Activated naive CD8-positive, alpha-beta T cell (primary cell): Measurements from ENCODE around the gene KRT80.

Experiments used
- H3K27ac Mint-ChIP-seq: one replicate; pipeline ENCODE4 v1.8.0; 2021; ENCODE audit warnings: mixed read lengths
- H3K27me3 Mint-ChIP-seq: one replicate; pipeline ENCODE4 v1.8.0; 2021; ENCODE audit warnings: mixed read lengths
- H3K36me3 Mint-ChIP-seq: one replicate; pipeline ENCODE4 v1.8.0; 2021; ENCODE audit warnings: mixed read lengths
- H3K4me1 Mint-ChIP-seq: one replicate; pipeline ENCODE4 v1.8.0; 2021; ENCODE audit warnings: low read depth, mixed read lengths
- H3K4me3 Mint-ChIP-seq: one replicate; pipeline ENCODE4 v1.8.0; 2021; ENCODE audit warnings: mild to moderate bottlenecking, mixed read lengths
- H3K9me3 Mint-ChIP-seq: one replicate; pipeline ENCODE4 v1.8.0; 2021; ENCODE audit warnings: low read depth, mixed read lengths

KRT80 gene

DNA sequence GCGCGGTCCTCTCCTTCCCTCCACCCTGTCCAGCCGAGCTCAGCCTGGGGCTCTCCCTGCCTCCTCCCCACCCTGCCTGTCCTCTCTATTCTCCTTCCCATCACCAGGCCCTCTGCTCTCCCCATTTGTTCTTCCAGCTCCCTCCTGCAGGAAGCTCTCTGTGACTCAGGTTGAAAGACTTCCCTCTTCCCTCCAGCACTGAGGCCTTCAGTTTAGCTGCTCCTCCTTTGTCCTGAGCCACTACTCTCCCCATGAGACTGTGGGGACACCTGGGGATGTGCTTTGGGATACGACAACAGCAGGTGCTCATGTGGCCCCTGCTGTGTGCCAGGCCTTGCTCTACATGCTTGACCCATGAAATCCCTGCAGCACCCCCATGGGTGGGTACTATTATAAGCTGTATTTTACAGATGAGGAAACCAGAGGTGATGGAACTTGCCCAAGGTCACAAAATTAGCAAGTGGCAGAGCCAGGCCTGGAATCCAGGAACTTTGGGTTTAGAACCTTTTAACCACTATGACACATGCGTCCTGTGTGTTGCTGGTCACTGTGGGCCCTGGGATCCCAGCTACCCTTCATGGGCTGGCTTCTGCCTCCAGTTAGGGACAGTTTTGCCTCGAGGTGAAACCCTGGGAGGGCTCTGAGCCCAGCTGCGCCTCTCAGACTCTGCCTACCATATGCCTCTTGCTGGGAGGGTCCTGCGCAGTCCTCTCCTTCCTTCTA, 5.5 kb downstream of the KRT80 start:
- Mint-ChIP-seq H3K27me3 (no peaks in the 10 kb centered on the region), H3K36me3 (no peaks in the 10 kb centered on the region), H3K4me3 (no peak overlapping the region), H3K27ac (no peak overlapping the region), H3K9me3 (no peaks in the 10 kb centered on the region), H3K4me1 (peaks cover 2% of the 10 kb centered on the region)

DNA sequence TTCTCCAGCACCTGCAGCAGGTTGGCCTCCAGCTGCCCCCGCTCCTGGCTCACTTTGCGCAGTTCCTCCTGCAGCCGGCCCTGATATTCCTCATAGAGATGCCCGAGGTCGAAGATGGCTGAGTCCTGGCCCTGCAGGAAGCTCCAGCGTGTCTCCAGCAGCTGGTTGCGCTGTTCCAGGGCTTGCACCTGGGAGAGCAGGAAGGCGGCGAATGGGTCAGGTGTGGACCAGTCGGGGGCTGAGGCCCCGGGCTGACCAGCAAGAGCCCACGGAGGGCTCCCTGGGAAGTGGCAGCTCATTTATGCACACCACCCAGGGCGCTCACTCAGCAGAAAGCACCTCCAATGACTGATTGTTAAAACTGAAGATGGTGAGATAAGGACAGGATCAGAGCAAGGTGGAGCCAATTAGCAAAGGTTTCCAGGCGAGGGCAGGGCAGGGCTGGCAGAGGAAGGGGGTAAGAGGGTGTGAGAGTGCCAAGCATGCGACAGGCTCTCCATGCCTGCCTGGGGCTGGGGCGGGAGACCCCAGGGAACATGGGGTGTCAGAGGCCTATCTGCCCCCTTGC, 6.3 kb downstream of the KRT80 start:
- Mint-ChIP-seq H3K9me3 (no peaks in the 10 kb centered on the region), H3K27ac (no peak overlapping the region), H3K4me3 (no peak overlapping the region), H3K27me3 (no peaks in the 10 kb centered on the region), H3K4me1 (peaks cover 2% of the 10 kb centered on the region), H3K36me3 (no peaks in the 10 kb centered on the region)

GRCh38 chr12:52184813-52185212, 7.0 kb downstream of the KRT80 start:
- peaks cover 2% of the 10 kb centered on the region for H3K4me1 Mint-ChIP-seq
- no peak overlapping the region for H3K4me3 Mint-ChIP-seq
- no peaks in the 10 kb centered on the region for H3K27me3 Mint-ChIP-seq
- no peaks in the 10 kb centered on the region for H3K36me3 Mint-ChIP-seq
- H3K27ac Mint-ChIP-seq, result no peak overlapping the region
- H3K9me3 Mint-ChIP-seq, result no peaks in the 10 kb centered on the region

DNA sequence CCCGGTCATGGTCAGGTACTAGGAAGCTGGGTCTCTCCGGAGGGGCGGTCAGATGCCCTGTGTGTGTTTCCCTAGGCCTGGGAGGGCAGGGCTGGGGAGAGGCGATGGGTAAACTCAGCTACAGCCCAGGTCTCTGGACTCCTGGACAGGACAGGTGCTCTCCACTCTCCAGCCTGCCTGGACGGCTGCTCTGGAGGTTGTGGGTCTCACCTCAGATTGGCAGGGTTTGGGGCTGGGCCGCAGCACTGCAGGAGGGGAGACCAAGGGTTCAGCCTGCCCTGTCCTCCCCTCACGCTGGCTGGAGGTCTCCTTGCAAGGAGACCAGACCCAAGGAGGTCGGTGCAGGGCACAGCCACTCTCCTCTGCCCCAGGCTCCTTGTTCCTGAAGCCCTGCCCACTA, 7.8 kb downstream of the KRT80 start:
- H3K36me3 Mint-ChIP-seq, result no peaks in the 10 kb centered on the region
- H3K4me1 Mint-ChIP-seq, result peaks cover 2% of the 10 kb centered on the region
- no peak overlapping the region for H3K4me3 Mint-ChIP-seq
- H3K27me3 Mint-ChIP-seq, result no peaks in the 10 kb centered on the region
- H3K9me3 Mint-ChIP-seq, result no peaks in the 10 kb centered on the region
- H3K27ac Mint-ChIP-seq, result no peak overlapping the region

GRCh38 chr12:52183544-52183910, 8.3 kb downstream of the KRT80 start:
- H3K27me3 Mint-ChIP-seq, result no peaks in the 10 kb centered on the region

DNA sequence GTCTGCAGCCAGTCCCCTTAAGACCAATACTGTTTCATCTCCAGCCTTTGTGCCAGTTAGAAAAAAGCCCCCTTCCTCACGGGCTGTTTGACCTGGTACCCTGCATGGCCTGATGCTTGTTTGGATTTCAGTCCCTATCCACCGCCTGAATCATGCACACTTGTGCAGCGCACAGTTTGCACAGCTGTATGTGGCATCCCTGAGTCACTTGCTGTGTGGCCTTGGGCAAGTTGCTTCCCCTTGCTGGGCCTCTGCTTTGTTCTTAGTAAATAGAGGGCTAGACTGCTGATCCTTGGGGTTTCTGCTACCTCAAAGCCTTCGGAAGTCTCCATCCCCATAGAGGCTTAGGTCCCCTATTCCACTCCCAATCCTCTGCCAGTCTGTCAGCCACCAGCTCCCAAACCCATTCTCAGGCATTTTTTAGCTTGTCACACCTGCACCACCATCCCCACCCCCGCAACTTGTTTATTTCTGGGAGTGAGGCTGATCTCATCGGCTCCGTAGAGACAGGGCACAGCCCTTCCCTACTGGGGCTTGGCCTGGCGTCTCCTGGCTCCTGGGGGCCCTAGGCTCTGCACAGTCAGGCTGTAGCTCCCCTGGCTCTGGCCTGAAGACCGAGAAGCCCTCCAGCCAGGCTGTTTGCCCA, 8.8 kb downstream of the KRT80 start:
- Mint-ChIP-seq H3K4me3 (no peak overlapping the region), H3K9me3 (no peaks in the 10 kb centered on the region), H3K36me3 (no peaks in the 10 kb centered on the region), H3K4me1 (peaks cover 2% of the 10 kb centered on the region), H3K27me3 (no peaks in the 10 kb centered on the region), H3K27ac (no peak overlapping the region)

More at GRCh38 chr12:52183544-52183910, 8.3 kb downstream of the KRT80 start:
- Mint-ChIP-seq H3K27ac (no peak overlapping the region), H3K4me1 (peaks cover 2% of the 10 kb centered on the region), H3K4me3 (no peak overlapping the region), H3K9me3 (no peaks in the 10 kb centered on the region), H3K36me3 (no peaks in the 10 kb centered on the region)

DNA sequence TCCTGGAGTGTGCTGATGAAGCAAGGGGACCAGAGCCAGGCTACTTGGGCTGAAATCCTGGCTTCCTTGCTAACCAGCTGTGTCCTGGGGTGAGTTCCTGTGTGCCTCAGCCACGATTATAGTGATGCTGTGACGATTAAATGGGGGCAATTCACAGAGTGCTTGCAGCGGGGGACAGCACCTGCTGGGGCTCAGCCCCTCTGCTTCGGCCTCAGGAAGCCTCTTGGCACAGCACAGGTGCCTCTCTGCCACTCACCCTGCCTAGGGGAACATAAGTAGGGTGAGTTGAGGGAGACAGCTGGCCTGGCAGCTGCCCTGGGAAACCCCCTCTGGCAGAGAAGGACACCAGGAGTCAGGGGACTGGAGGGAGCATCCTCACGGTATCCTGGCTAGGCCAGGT, 9.4 kb downstream of the KRT80 start:
- Mint-ChIP-seq H3K27ac (no peak overlapping the region), H3K36me3 (no peaks in the 10 kb centered on the region), H3K4me1 (peaks cover 2% of the 10 kb centered on the region), H3K27me3 (no peaks in the 10 kb centered on the region), H3K4me3 (no peak overlapping the region), H3K9me3 (no peaks in the 10 kb centered on the region)

DNA sequence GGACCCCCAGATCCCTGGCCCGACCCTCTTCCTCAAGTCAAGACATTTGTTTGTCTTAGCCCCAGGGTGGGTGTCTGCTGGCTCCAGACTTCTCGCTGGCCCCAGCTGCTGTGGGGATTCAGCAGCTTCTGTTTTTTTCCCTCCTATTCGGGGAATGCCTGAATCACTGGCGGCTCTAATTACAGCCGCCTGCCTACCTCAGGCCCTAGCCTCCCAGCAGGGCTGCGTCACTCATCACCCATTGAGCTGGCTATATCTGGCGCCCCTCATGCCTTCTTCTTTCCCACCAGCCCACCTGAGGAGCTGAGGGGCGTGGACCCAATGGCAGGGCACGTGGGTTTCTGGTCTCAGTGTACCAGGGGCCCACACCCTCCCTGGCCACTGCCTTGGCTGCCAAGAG, 10.1 kb downstream of the KRT80 start:
- no peak overlapping the region for H3K27ac Mint-ChIP-seq

DNA sequence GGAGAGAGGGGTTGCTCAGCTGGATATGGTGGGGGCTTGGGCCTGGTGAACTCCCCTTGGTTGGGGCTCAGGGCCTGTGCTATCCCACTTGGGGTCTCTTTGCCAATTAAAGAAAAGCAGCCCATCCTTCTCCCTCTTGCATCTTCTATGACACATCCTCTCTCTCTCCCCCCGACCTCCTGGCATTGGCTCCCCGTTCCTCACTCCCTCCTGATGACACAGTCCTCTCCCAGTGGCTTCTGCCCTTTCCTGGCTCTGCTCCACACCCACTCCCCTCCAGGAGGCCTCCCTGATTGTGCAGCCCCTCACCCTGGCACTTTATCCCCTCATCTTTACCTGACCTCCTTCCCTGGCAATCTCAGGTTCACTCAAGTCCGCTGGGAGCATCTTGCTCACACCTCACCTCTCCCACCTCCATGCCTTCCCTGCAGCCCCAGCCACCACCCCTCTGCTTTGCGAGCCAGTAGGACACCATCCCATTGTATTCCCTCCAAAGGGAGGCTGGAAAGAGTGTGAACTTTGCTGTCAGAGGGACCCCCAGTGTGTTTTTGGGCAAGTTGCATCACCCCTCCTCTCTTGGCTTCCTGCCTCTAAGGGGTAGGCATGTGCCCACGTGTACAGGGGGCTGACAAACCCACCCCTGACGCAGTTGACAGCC, 10.7 kb downstream of the KRT80 start:
- Mint-ChIP-seq H3K27ac (no peak overlapping the region), H3K36me3 (no peaks in the 10 kb centered on the region), H3K4me3 (no peak overlapping the region), H3K27me3 (no peaks in the 10 kb centered on the region), H3K4me1 (peaks cover 2% of the 10 kb centered on the region), H3K9me3 (no peaks in the 10 kb centered on the region)

More for the DNA sequence above, 10.1 kb downstream of the KRT80 start:
- H3K4me1 Mint-ChIP-seq, result peaks cover 2% of the 10 kb centered on the region
- no peaks in the 10 kb centered on the region for H3K9me3 Mint-ChIP-seq
- no peaks in the 10 kb centered on the region for H3K27me3 Mint-ChIP-seq
- no peak overlapping the region for H3K4me3 Mint-ChIP-seq
- no peaks in the 10 kb centered on the region for H3K36me3 Mint-ChIP-seq

DNA sequence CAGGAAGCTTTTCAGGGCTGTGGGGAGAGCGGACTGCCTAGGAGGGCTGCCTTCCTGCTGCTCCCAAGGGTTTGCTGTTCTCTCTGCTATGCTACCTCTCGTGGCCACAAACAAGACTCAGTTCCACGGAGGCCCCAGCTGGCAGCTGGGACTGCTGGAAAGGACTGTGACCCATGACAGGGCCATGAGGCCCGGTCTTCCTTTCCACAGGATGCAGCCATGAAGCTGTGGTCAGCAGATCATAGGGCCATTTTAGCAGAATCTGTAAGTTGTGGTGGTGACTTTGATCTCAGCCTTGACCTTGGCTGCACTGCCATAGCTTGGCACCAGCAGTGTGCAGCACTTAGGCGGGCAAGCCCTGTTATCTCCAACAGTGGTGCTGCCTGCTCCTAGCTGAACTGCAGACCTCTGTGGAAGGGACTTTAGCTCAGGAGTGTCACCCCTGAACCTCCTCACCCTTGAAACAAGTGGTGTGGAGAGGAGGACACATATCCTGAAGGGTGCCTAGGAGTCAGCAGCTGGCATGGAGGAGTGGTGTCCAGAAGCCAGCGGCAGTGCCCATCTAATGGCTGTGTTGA, 12.3 kb downstream of the KRT80 start:
- H3K9me3 Mint-ChIP-seq, result no peaks in the 10 kb centered on the region
- H3K4me3 Mint-ChIP-seq, result no peak overlapping the region
- no peaks in the 10 kb centered on the region for H3K27me3 Mint-ChIP-seq
- no peaks in the 10 kb centered on the region for H3K4me1 Mint-ChIP-seq
- no peak overlapping the region for H3K27ac Mint-ChIP-seq
- no peaks in the 10 kb centered on the region for H3K36me3 Mint-ChIP-seq

DNA sequence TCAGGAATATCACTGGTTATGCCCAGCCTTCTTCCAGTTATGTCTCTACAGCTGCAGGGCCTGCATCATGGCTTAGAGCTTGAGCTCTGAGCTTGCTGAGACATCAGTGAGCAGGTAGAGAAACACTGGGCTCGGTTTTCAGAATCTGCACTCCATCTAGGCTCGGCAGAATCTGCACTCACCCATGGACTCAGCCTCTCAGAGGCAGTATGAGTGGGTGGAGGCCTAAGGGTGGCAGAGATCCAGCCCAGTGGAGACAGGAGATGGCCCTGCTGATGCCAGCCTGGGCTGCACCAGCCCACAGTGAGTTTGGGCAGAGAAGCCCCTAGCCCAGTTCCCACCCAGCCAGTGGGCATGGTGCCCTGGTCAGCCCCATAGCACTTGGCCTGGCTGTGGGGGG, 12.8 kb downstream of the KRT80 start:
- no peaks in the 10 kb centered on the region for H3K4me1 Mint-ChIP-seq
- H3K36me3 Mint-ChIP-seq, result no peaks in the 10 kb centered on the region
- no peak overlapping the region for H3K27ac Mint-ChIP-seq
- no peaks in the 10 kb centered on the region for H3K9me3 Mint-ChIP-seq
- H3K27me3 Mint-ChIP-seq, result no peaks in the 10 kb centered on the region
- H3K4me3 Mint-ChIP-seq, result no peak overlapping the region

- Mint-ChIP-seq H3K9me3 (no peaks in the 10 kb centered on the region), H3K4me1 (no peaks in the 10 kb centered on the region), H3K27me3 (no peaks in the 10 kb centered on the region), H3K27ac (no peak overlapping the region), H3K36me3 (no peaks in the 10 kb centered on the region), H3K4me3 (no peak overlapping the region)
Observed at GRCh38 chr12:52178443-52178842, 13.4 kb downstream of the KRT80 start.

DNA sequence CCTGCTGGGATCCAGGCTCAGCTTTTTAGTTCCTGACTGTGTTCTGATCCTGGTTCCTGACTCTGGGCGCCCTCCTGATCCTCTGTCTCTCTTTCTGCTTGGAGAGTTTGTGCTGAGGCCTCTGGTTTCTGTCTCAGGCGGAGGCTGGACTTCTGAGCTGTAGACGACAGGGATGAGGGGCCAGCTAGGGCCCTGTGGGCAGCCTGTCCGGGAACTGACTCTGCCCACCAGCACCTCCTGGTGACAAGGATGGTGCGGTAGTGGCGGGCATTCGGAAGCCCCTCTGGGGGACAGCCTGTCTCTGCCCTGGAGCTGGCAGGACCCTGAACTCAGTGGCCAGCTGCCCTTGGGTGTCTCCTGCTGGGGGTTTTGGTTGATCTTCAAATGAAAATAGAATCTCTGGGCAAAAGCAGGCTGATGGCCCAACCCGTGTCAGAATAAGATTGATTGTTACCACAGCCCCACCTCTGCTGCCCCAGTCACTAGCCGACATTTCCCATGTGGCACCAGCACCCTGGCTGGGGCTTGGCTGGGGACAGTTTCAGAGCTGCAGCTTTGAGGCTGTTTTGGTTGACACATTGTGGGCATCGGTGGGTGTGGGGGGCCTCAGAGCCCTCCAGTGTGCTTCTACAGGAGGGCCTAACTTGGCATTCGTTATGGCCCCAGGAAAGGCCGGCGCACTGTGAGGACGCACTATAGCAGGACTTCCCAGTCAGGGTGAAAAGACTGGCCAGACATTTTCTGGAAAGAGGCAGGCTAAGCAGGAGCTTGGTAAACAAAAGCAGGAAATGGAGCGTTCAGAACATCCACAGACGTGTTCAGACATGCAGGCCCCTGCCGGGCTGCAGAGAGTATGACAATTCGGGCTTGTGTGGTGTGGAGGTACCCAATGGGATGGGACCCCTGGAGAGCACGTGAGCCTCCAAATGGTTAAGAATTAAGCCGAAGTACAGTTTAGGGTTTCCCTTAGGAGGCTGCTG, 16.2 kb downstream of the KRT80 start:
- H3K27ac Mint-ChIP-seq, result no peak overlapping the region
- no peaks in the 10 kb centered on the region for H3K27me3 Mint-ChIP-seq
- no peaks in the 10 kb centered on the region for H3K4me1 Mint-ChIP-seq
- no peak overlapping the region for H3K4me3 Mint-ChIP-seq
- no peaks in the 10 kb centered on the region for H3K36me3 Mint-ChIP-seq
- no peaks in the 10 kb centered on the region for H3K9me3 Mint-ChIP-seq

DNA sequence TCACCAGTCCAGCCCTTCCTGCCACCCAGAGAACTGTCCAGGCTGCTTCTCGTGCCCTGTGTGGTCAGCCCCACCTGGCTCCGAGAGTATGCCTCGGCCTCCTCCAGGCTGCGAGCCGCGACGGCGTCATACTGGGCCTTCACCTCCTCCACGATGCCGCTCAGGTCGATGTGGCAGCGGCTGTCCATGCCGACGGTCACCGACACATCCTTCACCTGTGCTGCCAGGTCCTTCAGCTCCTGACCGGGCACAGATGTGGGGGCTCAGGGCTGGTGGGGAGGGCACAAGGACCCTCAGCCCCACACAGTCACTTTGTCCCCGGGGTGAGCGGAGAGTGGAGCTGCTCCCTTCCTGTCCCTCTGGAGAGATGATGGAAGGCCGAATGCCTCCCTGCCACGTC, 18.3 kb downstream of the KRT80 start:
- no peaks in the 10 kb centered on the region for H3K9me3 Mint-ChIP-seq
- H3K27me3 Mint-ChIP-seq, result no peaks in the 10 kb centered on the region
- no peaks in the 10 kb centered on the region for H3K4me1 Mint-ChIP-seq
- H3K4me3 Mint-ChIP-seq, result no peak overlapping the region
- H3K36me3 Mint-ChIP-seq, result no peaks in the 10 kb centered on the region
- H3K27ac Mint-ChIP-seq, result no peak overlapping the region
